ENCODE data around the gene MPHOSPH9.

Gene MPHOSPH9

GRCh38 chr12:123142518-123142840, 90.5 kb downstream of the MPHOSPH9 start:
- H3K4me3 Mint-ChIP-seq, result peak overlapping the region in 1 of 2 donors; percentile 72
- H3K27me3 Mint-ChIP-seq, result no peaks in the 10 kb centered on the region
- no peaks in the 10 kb centered on the region for H3K9me3 Mint-ChIP-seq
- peaks cover 4% of the 10 kb centered on the region in 2 donors for H3K36me3 Mint-ChIP-seq
- H3K27ac Mint-ChIP-seq, result no peak overlapping the region
- no peak for ATAC-seq (replicated peaks)
- no peak for DNase-seq
- H3K4me1 Mint-ChIP-seq, result peaks cover 38 to 74% of the 10 kb centered on the region in 2 donors

DNA sequence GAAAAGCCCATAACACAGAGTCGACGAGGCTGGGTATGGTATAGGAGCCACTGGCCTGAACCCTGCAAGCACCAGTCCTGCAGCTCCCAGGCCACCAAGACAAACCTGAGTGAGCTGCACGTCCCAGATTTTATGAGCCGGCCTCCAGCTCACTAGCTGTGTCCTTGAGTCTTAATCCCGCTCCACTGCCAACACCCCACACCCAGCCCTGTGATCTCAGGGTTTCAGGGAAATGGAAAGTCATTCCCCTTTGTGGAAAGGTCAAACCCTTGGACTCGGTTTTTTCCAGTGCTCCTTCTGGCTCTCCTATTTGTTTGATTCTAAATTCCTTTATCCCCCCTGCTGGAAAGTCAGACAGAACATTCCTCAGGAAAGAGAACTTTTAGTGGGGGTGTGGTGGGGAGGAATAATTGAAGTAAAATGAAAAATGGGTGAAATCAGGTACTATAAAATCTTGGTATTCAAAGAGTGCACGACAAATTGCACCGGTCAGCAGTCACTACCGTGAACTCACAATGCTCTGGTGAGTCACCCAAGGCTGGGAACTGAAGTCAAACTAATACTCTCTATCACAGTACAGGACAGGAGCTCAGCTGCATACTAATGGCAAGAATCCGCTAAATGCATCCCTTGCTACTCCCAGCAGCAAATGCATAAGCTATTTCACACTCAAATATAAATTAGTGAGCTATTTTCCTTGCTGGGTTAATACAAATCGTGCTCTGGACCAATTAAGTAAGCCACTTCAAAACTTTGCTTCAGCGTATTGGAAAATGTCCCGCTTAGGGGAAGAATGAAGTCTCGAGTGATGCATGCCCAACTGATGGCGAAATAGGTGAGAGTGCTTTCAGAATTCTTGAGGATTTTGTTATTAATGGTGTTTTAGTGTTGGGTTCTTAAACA, 91.1 kb downstream of the MPHOSPH9 start:
- Mint-ChIP-seq H3K4me3 (no peak overlapping the region), H3K27ac (no peak overlapping the region), H3K4me1 (peaks cover 37 to 70% of the 10 kb centered on the region in 2 donors), H3K27me3 (no peaks in the 10 kb centered on the region), H3K9me3 (no peaks in the 10 kb centered on the region), H3K36me3 (peaks cover 4% of the 10 kb centered on the region in 2 donors)
- DNase-seq, result no peak
- peak; percentile 35 to 39 for ATAC-seq (replicated peaks)

DNA sequence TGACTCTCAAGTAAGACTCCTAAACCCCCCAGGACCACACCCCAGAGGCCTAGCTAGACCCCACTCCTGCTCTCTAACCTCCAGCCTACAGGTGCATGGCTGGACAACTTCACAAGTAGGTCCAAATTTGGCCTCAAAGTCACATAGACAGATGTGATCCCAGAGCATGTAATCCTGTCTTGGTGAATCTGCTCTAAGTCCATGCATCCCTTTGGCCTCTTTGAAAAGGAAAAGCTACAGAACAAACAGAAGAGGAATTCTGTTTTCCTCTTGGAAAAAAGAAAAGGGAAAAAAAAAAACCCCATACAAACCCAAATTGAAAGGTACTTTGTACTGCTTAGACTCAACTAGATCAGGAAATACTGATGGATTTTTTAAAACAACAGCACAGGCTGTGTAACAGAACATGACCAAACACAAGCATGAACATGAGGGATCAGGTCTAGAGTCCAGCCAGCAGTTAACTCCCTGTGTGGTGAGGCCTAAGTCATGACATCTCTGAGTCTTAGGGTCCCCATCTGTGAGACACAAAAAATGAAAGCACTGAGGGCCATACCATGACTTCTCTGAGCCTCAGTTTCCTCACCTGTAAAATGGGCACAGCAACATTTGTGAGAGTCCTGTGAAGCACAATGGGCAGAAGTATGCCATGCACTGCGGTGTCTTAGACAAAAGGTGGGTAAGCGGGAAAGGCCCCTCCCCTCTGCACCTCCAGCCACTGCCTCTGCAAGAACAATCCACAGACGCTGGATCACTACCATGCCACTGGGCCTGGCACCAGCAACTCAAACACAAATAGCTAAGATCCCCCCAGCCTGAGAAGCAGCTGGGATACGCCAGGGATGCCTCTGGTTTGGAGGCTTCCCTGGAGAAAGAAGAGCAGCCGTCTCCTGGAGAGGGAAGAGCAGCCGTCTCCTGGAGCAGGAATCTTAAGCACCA, 92.0 kb downstream of the MPHOSPH9 start:
- Mint-ChIP-seq H3K9me3 (no peaks in the 10 kb centered on the region), H3K27me3 (no peaks in the 10 kb centered on the region), H3K36me3 (peaks cover 5 to 6% of the 10 kb centered on the region in 2 donors), H3K4me3 (no peak overlapping the region), H3K27ac (peak overlapping the region; percentile 82), H3K4me1 (peaks cover 37 to 69% of the 10 kb centered on the region in 2 donors)
- no peak for DNase-seq
- ATAC-seq (replicated peaks), result no peak

DNA sequence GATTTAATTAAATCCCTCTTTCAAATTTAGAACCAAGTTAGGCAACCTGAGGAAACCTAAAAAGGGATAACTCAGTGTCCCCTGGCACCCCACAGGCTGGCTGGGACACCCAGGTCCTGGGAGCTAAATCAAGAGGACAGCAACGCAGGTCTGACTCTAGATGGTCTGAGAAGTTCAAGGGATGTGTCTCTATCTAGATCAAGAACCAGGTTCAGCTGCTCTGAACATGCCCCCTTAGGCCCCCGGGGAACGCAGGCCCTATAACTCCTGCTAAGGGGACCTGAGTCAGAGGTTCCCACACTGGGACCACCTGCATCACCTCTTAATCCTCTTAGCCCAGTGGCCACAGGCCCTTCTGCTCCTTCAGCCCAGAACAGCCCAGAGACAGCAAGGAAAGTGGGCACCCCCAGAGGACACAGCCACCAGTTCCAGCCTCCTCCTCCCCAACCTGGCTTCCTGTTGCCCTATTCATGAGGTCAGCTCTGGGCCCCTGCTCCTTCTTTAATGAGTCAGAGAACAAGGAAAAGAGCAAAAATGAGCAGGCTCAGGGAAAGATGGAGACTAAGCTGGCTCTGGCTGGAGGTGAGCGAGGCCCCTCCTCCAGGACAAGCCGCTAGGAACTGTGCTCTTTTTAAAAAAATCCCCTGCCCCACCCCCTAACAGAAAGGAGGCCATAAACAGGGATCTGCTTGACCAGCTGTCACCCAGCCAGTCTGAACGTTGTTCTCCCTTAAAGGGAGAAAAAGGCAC, 92.8 kb downstream of the MPHOSPH9 start:
- no peak for DNase-seq
- Mint-ChIP-seq H3K36me3 (peaks cover 2 to 6% of the 10 kb centered on the region in 2 donors), H3K4me3 (peak overlapping the region; percentile 14 to 47), H3K27ac (peak overlapping the region; percentile 82), H3K4me1 (peaks cover 36 to 66% of the 10 kb centered on the region in 2 donors), H3K9me3 (no peaks in the 10 kb centered on the region), H3K27me3 (no peaks in the 10 kb centered on the region)
- ATAC-seq (replicated peaks), result peak; percentile 8 to 14

DNA sequence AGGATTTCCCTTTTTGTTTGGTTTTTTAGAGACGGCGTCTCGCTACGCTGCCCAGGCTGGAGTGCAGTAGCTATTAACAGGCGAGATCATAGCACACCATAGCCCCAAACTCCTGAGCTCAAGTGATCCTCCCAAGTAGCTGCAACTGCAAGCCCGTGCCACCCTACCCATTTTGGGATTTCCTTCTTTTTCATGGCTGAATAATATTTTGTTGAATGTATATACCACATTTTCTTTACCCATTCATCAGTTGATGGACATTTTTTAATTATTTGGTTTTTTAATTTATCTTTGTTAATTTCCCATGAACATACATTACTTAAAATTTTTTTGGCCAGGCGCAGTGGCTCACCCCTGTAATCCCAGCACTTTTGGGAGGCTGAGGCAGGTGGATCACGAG, 97.3 kb downstream of the MPHOSPH9 start:
- no peak overlapping the region for H3K27ac Mint-ChIP-seq
- ATAC-seq (replicated peaks) (no peak), DNase-seq (no peak)
- H3K4me1 Mint-ChIP-seq, result peaks cover 32 to 66% of the 10 kb centered on the region in 2 donors
- H3K36me3 Mint-ChIP-seq, result peaks cover 2 to 6% of the 10 kb centered on the region in 2 donors
- H3K27me3 Mint-ChIP-seq, result no peaks in the 10 kb centered on the region
- H3K9me3 Mint-ChIP-seq, result no peaks in the 10 kb centered on the region
- no peak overlapping the region for H3K4me3 Mint-ChIP-seq

- no peaks in the 10 kb centered on the region for H3K9me3 Mint-ChIP-seq
- no peaks in the 10 kb centered on the region for H3K27me3 Mint-ChIP-seq
- H3K27ac Mint-ChIP-seq, result no peak overlapping the region
- DNase-seq (no peak), ATAC-seq (replicated peaks) (no peak)
- H3K4me1 Mint-ChIP-seq, result peaks cover 29 to 66% of the 10 kb centered on the region in 2 donors
- H3K36me3 Mint-ChIP-seq, result peaks cover 2 to 6% of the 10 kb centered on the region in 2 donors
- no peak overlapping the region for H3K4me3 Mint-ChIP-seq
Observed at GRCh38 chr12:123134826-123135225, 98.1 kb downstream of the MPHOSPH9 start.

- no peak for ATAC-seq (replicated peaks)
Observed at GRCh38 chr12:123134271-123134671, 98.7 kb downstream of the MPHOSPH9 start.

DNA sequence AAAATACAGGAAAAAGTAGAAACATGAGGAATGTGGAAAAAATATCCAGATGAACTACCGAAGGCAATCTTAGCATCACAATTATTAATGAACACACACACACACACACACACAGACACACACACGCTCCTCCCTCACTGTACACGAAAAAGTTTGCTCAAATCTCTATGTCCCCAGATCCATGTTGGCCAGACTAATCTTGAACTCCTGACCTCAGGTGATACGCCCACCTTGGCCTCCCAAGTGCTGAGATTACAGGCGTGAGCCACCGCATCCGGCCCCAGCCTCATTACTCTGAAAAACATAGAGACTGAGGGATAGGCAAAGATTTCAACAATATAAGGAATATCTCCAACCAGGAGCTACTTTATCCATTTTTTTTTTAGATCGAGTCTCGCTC, 99.2 kb downstream of the MPHOSPH9 start:
- Mint-ChIP-seq H3K4me1 (peaks cover 27 to 64% of the 10 kb centered on the region in 2 donors), H3K27ac (no peak overlapping the region), H3K9me3 (no peaks in the 10 kb centered on the region), H3K36me3 (peaks cover 2 to 3% of the 10 kb centered on the region in 2 donors), H3K4me3 (no peak overlapping the region), H3K27me3 (no peaks in the 10 kb centered on the region)
- ATAC-seq (replicated peaks), result no peak
- DNase-seq, result no peak

More at GRCh38 chr12:123134271-123134671, 98.7 kb downstream of the MPHOSPH9 start:
- Mint-ChIP-seq H3K27ac (no peak overlapping the region), H3K9me3 (no peaks in the 10 kb centered on the region), H3K4me1 (peaks cover 27 to 66% of the 10 kb centered on the region in 2 donors), H3K4me3 (no peak overlapping the region), H3K27me3 (no peaks in the 10 kb centered on the region), H3K36me3 (peaks cover 2 to 3% of the 10 kb centered on the region in 2 donors)
- no peak for DNase-seq

- Mint-ChIP-seq H3K27ac (peak overlapping the region; percentile 51), H3K36me3 (peaks cover 2 to 3% of the 10 kb centered on the region in 2 donors), H3K9me3 (no peaks in the 10 kb centered on the region), H3K27me3 (no peaks in the 10 kb centered on the region), H3K4me3 (no peak overlapping the region), H3K4me1 (peaks cover 27 to 64% of the 10 kb centered on the region in 2 donors)
- ATAC-seq (replicated peaks) (no peak), DNase-seq (no peak)
Observed at GRCh38 chr12:123132951-123133619, 99.9 kb downstream of the MPHOSPH9 start.

DNA sequence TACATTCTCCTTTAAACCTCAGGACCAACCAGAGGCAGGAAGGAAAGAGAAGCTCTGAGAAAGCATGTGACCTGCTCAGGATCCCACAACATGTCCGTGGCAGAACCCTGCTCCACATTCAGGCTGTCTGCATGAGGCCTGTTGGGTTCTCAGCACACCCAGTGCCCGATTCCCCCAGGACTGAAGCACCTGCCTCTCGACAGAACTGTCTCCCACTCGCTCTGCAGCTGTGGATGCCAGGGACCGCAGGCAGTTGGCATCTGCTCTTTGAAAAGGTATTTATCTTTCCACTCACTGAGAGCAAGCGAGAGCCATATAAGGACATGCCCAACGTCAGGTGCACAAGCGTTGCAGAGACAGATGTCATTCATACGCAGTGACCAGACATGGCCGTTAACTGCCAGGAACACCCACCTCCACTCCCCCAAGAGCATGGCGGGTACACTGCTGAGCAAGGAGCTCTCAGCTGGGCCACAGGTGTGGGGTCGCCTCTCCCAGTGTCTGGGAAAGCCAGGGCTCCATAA, 101.0 kb downstream of the MPHOSPH9 start:
- Mint-ChIP-seq H3K4me3 (peak overlapping the region; percentile 71 to 81), H3K36me3 (peaks cover 1 to 2% of the 10 kb centered on the region in 2 donors), H3K9me3 (no peaks in the 10 kb centered on the region), H3K4me1 (peaks cover 29 to 74% of the 10 kb centered on the region in 2 donors), H3K27me3 (no peaks in the 10 kb centered on the region), H3K27ac (peak overlapping the region; percentile 95)
- DNase-seq (peak; percentile 69), ATAC-seq (replicated peaks) (peak; percentile 89 to 92)

DNA sequence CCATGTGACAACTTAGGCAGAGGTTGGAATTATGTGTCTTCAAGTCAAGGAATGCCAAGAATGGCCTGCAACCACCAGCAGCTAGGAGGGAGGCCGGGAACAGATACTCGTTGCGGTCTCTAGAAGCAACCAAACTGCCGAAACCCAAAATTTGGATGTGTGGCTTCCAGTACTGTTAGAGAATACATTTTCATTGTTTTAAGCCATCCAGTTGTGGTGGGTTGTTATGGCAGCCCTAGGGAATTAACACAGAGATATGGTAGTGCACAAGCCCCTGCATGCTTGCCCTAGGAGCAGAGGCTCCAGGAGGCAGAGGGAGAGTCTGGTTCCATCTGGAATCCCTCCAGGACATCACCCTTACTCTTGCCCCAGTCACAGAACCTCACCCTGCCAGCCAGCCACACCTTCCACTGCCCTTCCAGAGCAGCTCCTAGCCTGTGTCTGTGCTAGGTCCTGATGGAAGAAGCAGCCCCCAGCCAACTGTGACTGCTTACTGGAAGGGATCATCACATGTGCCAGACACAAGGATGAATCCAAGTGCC, 101.6 kb downstream of the MPHOSPH9 start:
- Mint-ChIP-seq H3K9me3 (no peaks in the 10 kb centered on the region), H3K36me3 (peaks cover 1 to 2% of the 10 kb centered on the region in 2 donors), H3K27ac (peak overlapping the region; percentile 95), H3K4me3 (peak overlapping the region; percentile 71 to 81), H3K27me3 (no peaks in the 10 kb centered on the region), H3K4me1 (peaks cover 34 to 78% of the 10 kb centered on the region in 2 donors)
- ATAC-seq (replicated peaks), result peak; percentile 1 to 3
- DNase-seq, result no peak

GRCh38 chr12:123129621-123130020, 103.3 kb downstream of the MPHOSPH9 start:
- no peaks in the 10 kb centered on the region for H3K36me3 Mint-ChIP-seq
- no peaks in the 10 kb centered on the region for H3K27me3 Mint-ChIP-seq
- H3K4me3 Mint-ChIP-seq, result no peak overlapping the region
- no peak for ATAC-seq (replicated peaks)
- no peaks in the 10 kb centered on the region for H3K9me3 Mint-ChIP-seq
- DNase-seq, result no peak
- H3K27ac Mint-ChIP-seq, result peak overlapping the region; percentile 67
- H3K4me1 Mint-ChIP-seq, result peaks cover 35 to 71% of the 10 kb centered on the region in 2 donors

GRCh38 chr12:123127182-123127495, 105.8 kb downstream of the MPHOSPH9 start:
- DNase-seq (no peak), ATAC-seq (replicated peaks) (peak; percentile 7 to 31)
- H3K27me3 Mint-ChIP-seq, result no peaks in the 10 kb centered on the region
- H3K36me3 Mint-ChIP-seq, result no peaks in the 10 kb centered on the region
- H3K4me1 Mint-ChIP-seq, result peaks cover 30 to 60% of the 10 kb centered on the region in 2 donors
- H3K9me3 Mint-ChIP-seq, result no peaks in the 10 kb centered on the region
- peak overlapping the region in 1 of 2 donors; percentile 16 for H3K4me3 Mint-ChIP-seq
- H3K27ac Mint-ChIP-seq, result no peak overlapping the region
